Kidney (tissue), 14 donors: ENCODE results near the gene EVA1A. TPM values are rescaled to one million over a fixed set of nuclear protein-coding genes. Genes with fewer than 3 reads are reported as not detected.

ENCODE experiments used
- DNase-seq, 5 donors: peaks; one replicate each; pipeline ENCODE4 v3.0.0-alpha.2; 2013 to 2020
- FAIRE-seq: peaks from 2 replicates; lab custom pipeline; 2012; peaks lifted over from hg19 to GRCh38; lab: Jason Lieb, UNC
- H3K27ac ChIP-seq, 2 donors: one replicate each; pipeline ENCODE4 v1.7.0; 2013; ENCODE audit warnings: low read depth in 2 of 2, low read length in 2 of 2, inconsistent platforms in 1 of 2
- H3K27me3 ChIP-seq: one replicate; pipeline ENCODE4 v1.7.1; 2013; ENCODE audit warnings: low read length, inconsistent platforms; ENCODE audit not compliant: control insufficient read depth, insufficient read depth
- H3K36me3 ChIP-seq, 3 donors: one replicate each; pipeline versions ENCODE4 v1.7.0 to v1.7.1; 2013; ENCODE audit warnings: low read length in 3 of 3, control low read depth in 1 of 3, inconsistent platforms in 1 of 3; ENCODE audit not compliant: insufficient read depth in 3 of 3, control insufficient read depth in 2 of 3
- H3K4me1 ChIP-seq, 3 donors: one replicate each; pipeline versions ENCODE4 v1.7.0 to v1.7.1; 2013; ENCODE audit warnings: low read length in 3 of 3, inconsistent platforms in 1 of 3, low read depth in 1 of 3; ENCODE audit not compliant: control insufficient read depth in 2 of 3, insufficient read depth in 2 of 3
- H3K4me3 ChIP-seq, 3 donors: one replicate each; pipeline versions ENCODE4 v1.7.0 to v1.8.1; 2013; ENCODE audit warnings: low read length in 3 of 3, control low read depth in 1 of 3, inconsistent platforms in 1 of 3
- H3K9ac ChIP-seq, 3 donors: one replicate each; pipeline versions ENCODE4 v1.7.0 to v1.7.1; 2013; ENCODE audit warnings: low read length in 3 of 3, control low read depth in 1 of 3, inconsistent platforms in 1 of 3
- H3K9me3 ChIP-seq, 3 donors: one replicate each; pipeline versions ENCODE4 v1.7.0 to v1.7.1; 2013; ENCODE audit warnings: low read length in 3 of 3, control low read depth in 1 of 3, inconsistent platforms in 1 of 3; ENCODE audit not compliant: control insufficient read depth in 2 of 3, insufficient read depth in 1 of 3
- CTCF ChIP-seq: IDR thresholded peaks from 3 replicates; pipeline ENCODE4 v1.5.1; 2012; ENCODE audit warnings: mild to moderate bottlenecking, moderate library complexity, borderline replicate concordance; ENCODE audit not compliant: insufficient read depth; ENCODE audit errors: extremely low read depth
- intact Hi-C: fragments of 100-400 bp; cut with DNase I; formaldehyde crosslinking; loops from one replicate; pipeline ENCODE4 v1.11.1; 2022
- polyA plus RNA-seq: library from polyadenylated mRNA; stranded (reverse); fragments of 350-450 nt; fragmentation: Illumina TruSeq; extraction: RNeasy Lipid Tissue Mini Kit (QIAGEN cat#74804); gene quantifications from one replicate; pipeline ENCODE4 v1.2.3, GENCODE V29; 2014; ENCODE audit warnings: low read depth, low replicate concordance; ENCODE audit not compliant: insufficient read depth
- total RNA-seq: library from RNA; stranded (reverse); fragmentation: NEBNext Ultra II Directional; extraction: Animal tissue kit (Norgen Biotek cat#: 25700); gene quantifications from one replicate; pipeline ENCODE4 v1.2.1, GENCODE V29; 2021
- donor health status: control.
- donor health status: control.
- donor health status: control.
- donor health status: control.
- donor health status: control.
- donor health status: DM: yes; HTN: yes; CAD: no.
- donor health status: Normal renal cell carcinoma (clear cell type).

Gene EVA1A
- total and polyA plus RNA-seq, 2 donors from 2014 or later: 28.1 to 32.4 TPM

GRCh38 chr2:75563591-75563990, 2.9 kb upstream of the EVA1A start:
- H3K4me3 ChIP-seq: no peak overlapping the region
- H3K9ac ChIP-seq: no peak overlapping the region
- H3K27ac ChIP-seq: no peak overlapping the region
- intact Hi-C loops: no loop called here
- no peaks in the 10 kb centered on the region for H3K27me3 ChIP-seq
- H3K4me1 ChIP-seq: peaks cover 6 to 32% (median 8%) of the 10 kb centered on the region in 3 donors
- no peak for DNase-seq
- H3K36me3 ChIP-seq: no peaks in the 10 kb centered on the region
- FAIRE-seq: no peak
- no peak for TF ChIP-seq CTCF
- no peaks in the 10 kb centered on the region for H3K9me3 ChIP-seq

- H3K9me3 ChIP-seq: no peaks in the 10 kb centered on the region
- peaks cover 0 to 2% (median 0%) of the 10 kb centered on the region in 3 donors for H3K36me3 ChIP-seq
- TF ChIP-seq CTCF: no peak
- FAIRE-seq (no peak), DNase-seq (no peak)
- no peak overlapping the region for H3K9ac ChIP-seq
- no peak overlapping the region for H3K4me3 ChIP-seq
- H3K27me3 ChIP-seq: no peaks in the 10 kb centered on the region
- no peak overlapping the region for H3K27ac ChIP-seq
- intact Hi-C loops: no loop called here
- peaks cover 6 to 40% (median 17%) of the 10 kb centered on the region in 3 donors for H3K4me1 ChIP-seq
Measured at GRCh38 chr2:75562513-75562864, 1.8 kb upstream of the EVA1A start.

GRCh38 chr2:75561566-75562512, 1.1 kb upstream of the EVA1A start:
- no peaks in the 10 kb centered on the region for H3K9me3 ChIP-seq
- H3K27ac ChIP-seq: peak overlapping the region; percentile 5 to 83
- DNase-seq (no peak), FAIRE-seq (no peak)
- peak overlapping the region; percentile 64 to 76 (median 68) for H3K4me3 ChIP-seq
- H3K36me3 ChIP-seq: peaks cover 0 to 2% (median 0%) of the 10 kb centered on the region in 3 donors
- no peaks in the 10 kb centered on the region for H3K27me3 ChIP-seq
- TF ChIP-seq CTCF: no peak
- H3K4me1 ChIP-seq: peaks cover 6 to 46% (median 19%) of the 10 kb centered on the region in 3 donors
- peak overlapping the region in 1 of 3 donors; percentile 10 for H3K9ac ChIP-seq
- intact Hi-C loops: no loop called here
